Measurements from ENCODE around the gene RAB36. TPM values are rescaled to one million over a fixed set of nuclear protein-coding genes. Genes with fewer than 3 reads are reported as not detected.

RAB36 gene
- total RNA-seq, 3 donors from 2014 or later, result 1.0 to 6.4 (median 1.2) TPM

DNA sequence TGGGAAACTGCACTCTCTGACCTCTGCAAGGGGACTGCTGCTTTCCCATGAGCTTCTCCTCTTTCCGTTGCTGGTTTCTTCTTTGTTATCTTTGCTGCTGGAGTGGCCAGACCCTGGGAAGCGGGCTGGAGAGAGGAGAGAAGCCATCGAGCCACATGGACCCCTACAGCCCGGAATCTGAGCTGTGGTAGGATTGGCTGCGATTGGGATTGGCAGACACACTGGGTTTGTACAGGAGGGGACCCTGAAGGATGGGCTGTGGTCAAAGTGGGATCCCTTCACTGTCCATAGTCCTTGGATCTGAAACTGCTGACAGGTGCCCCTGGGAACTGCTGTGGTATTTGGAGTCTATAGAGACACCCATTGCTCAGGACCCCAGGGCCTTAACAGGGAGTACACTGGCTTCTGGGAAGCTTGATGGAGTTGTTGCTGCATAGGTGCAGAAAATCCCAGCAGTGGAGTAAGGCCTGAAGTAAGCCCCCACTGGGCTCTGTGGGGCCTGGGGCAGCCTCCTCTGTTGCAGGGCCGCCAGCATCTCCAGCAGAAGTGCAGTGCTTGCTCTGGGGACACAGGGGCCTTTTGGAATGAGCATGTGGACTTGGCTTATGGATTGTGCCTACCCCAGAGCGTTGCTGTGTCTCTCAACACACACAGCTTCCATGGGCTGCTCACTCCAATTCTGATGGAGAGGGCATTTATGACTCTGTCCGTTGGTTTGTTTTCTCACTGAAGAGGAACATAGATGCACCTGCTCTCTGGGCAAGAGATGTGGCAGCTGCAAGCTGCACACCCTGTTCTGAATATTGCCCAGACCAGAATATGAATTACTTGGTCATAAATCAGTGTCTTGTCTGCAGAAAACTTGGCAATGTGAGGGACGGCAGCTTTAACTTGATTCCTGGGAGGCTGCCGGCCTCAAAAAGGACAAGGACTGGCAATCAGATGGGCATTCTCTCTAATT is 67.1 kb downstream of the RAB36 start:
- DNase-seq (no peak), ATAC-seq (peak; percentile 80)
- Histone ChIP-seq H3K4me1 (ENCODE audit: low read depth) (peaks cover 3% of the 10 kb centered on the region), H3K9me3 (no peaks in the 10 kb centered on the region), H3K4me3 (no peak overlapping the region), H3K36me3 (ENCODE audit: low read depth) (no peaks in the 10 kb centered on the region)
- intact Hi-C loops (cut with DNase I, micrococcal nuclease), result no loop called here
- TF ChIP-seq, protein P1, sequence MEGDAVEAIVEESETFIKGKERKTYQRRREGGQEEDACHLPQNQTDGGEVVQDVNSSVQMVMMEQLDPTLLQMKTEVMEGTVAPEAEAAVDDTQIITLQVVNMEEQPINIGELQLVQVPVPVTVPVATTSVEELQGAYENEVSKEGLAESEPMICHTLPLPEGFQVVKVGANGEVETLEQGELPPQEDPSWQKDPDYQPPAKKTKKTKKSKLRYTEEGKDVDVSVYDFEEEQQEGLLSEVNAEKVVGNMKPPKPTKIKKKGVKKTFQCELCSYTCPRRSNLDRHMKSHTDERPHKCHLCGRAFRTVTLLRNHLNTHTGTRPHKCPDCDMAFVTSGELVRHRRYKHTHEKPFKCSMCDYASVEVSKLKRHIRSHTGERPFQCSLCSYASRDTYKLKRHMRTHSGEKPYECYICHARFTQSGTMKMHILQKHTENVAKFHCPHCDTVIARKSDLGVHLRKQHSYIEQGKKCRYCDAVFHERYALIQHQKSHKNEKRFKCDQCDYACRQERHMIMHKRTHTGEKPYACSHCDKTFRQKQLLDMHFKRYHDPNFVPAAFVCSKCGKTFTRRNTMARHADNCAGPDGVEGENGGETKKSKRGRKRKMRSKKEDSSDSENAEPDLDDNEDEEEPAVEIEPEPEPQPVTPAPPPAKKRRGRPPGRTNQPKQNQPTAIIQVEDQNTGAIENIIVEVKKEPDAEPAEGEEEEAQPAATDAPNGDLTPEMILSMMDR (IDR thresholded peaks at IDR 0.05), result no peak

DNA sequence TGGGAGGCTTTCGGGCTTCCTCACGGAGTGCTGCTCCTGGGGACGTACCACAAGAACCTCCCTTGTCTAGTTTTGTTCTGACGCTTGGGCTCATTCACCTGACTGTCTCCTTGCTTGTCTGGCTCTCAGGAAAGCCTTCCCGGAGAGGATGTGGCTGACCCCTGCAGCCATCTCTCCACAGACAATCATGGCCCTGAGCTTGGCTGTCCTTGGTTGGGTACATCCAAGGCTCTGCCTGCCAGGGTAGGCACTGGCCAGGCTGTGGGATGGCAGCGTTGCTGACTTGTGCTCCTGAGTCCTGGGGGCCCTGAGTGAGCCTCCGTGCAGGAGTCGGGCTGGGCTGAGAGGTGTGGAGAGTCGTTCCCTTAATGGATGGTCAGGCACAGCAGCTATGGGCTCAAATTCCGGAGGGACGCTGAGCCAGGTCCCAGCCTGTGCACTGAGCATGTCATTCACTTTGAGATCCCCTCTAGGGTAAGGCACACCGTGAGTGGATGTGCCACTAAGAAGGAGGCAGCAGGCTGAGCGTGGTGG is 67.8 kb downstream of the RAB36 start:
- ATAC-seq, result peak; percentile 12
- intact Hi-C loops (cut with DNase I, micrococcal nuclease), result no loop called here
- DNase-seq, result no peak
- H3K4me3 ChIP-seq, result no peak overlapping the region
- no peaks in the 10 kb centered on the region for H3K36me3 ChIP-seq (ENCODE audit: low read depth)
- TF ChIP-seq, protein P1 (IDR thresholded peaks at IDR 0.05), result no peak
- no peaks in the 10 kb centered on the region for H3K9me3 ChIP-seq
- H3K4me1 ChIP-seq (ENCODE audit: low read depth), result peaks cover 8% of the 10 kb centered on the region

DNA sequence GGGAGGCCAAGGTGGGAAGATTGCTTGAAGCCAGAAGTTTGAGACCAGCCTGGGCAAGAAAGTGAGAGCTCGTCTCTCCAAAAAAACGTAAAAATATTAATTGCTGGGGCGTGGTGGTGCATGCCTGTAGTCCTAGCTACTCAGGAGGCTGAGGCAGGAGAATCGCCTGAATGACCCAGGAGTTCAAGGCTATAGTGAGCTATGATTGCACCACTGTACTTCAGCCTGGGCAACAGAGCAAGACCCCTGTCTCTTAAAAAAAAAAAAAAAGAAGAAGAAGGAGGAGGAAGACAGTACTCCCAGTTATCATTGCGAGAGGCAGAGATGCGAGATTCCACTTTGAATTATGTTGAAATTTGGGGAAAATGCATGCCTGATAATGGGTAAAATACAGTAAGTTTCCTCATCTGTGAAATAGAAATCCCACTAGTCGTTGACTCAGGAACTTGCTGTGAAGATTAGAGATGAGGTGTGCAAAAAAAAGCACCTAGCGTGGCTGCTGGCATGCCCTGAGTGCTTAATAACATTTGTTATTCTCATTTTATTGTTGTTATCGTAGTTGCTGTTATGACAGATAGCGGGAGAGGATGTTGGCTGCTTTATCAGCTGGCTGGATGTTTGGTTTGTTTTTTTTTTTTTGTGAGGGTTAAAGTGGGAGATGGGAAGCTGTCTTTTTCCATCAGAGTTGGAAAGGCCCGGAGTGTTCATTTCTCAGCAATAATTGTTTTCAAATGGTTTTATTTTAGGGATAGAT is 68.5 kb downstream of the RAB36 start:
- Histone ChIP-seq H3K4me3 (no peak overlapping the region), H3K36me3 (ENCODE audit: low read depth) (no peaks in the 10 kb centered on the region), H3K4me1 (ENCODE audit: low read depth) (peaks cover 15% of the 10 kb centered on the region), H3K9me3 (no peaks in the 10 kb centered on the region)
- TF ChIP-seq, protein P1 (IDR thresholded peaks at IDR 0.05), result no peak
- no peak for DNase-seq
- no peak for ATAC-seq
- intact Hi-C loops (cut with DNase I, micrococcal nuclease), result no loop called here

Other genes starting within 250 kb of the RAB36 start
- gene GNAZ, start 75.0 kb upstream of the RAB36 start, total RNA-seq, result 10 to 100 TPM in 1 of 3 donors, 1 to 10 TPM in 1, under 1 TPM in 1; 0.96 to 25.1 (median 1.7) TPM
- gene RSPH14, start 3.5 kb upstream of the RAB36 start, total RNA-seq, result under 1 TPM in 2 of 3 donors, not detected in 1; 0.54 to 0.58 TPM
- 10 to 100 TPM; 43.6 to 56.0 (median 49.5) TPM for gene BCR, start 35.0 kb downstream of the RAB36 start, total RNA-seq